Gastroesophageal sphincter (tissue), 2 donors: ENCODE data around the gene SFI1.

Experiments
- EP300 ChIP-seq: sonication (generic); formaldehyde crosslinking; IDR thresholded peaks from one replicate; pipeline ENCODE4 v1.6.1; 2017; ENCODE audit warnings: antibody characterized with exemption, mild to moderate bottlenecking
- POLR2A ChIP-seq, 2 donors: fragments of 450-650 bp; IDR thresholded peaks; one replicate each; pipeline ENCODE4 v1.6.1; 2017; ENCODE audit warnings: antibody characterized with exemption in 2 of 2, mild to moderate bottlenecking in 2 of 2, moderate library complexity in 1 of 2

GRCh38 chr22:31448382-31448781 is 48.0 kb upstream of the SFI1 start:
- TF ChIP-seq POLR2A (IDR thresholded peaks at IDR 0.05): no peak
- no peak for TF ChIP-seq EP300
